Measurements from ENCODE around the gene NRXN2. TPM values are rescaled to one million over a fixed set of nuclear protein-coding genes. Genes with fewer than 3 reads are reported as not detected.
A peak's percentile ranks its signal among the peaks of the same experiment; 100 is the strongest.

NRXN2 gene
- total and polyA plus RNA-seq, 7 donors, result 0.44 to 5.2 (median 1.9) TPM

- H3K4me3 ChIP-seq, result no peak overlapping the region
- H3K27me3 ChIP-seq (ENCODE audit: insufficient read depth in 3 of 3, low read length in 2 of 3), result no peaks in the 10 kb centered on the region
- H3K36me3 ChIP-seq (ENCODE audit: insufficient read depth in 1 of 2, low read depth in 1 of 2), result peaks cover 0 to 97% of the 10 kb centered on the region in 2 donors
- 67 to 87% (median 73%) methylated on average over 7 of the region's 7 CpGs for WGBS, 3 donors
- no peak overlapping the region for H3K27ac ChIP-seq
- peaks cover 40% of the 10 kb centered on the region for H3K4me1 ChIP-seq
- ATAC-seq, result no peak
- intact Hi-C loops (cut with DNase I), result no loop called here
- peak in 1 of 2 donors; percentile 38 for DNase-seq
- TF ChIP-seq CTCF (IDR thresholded peaks at IDR 0.05), result no peak
- H3K9me3 ChIP-seq, result no peaks in the 10 kb centered on the region
These were observed 30.0 kb upstream of the NRXN2 start for GRCh38 chr11:64753019-64753379.

GRCh38 chr11:64752175-64752970 is 29.4 kb upstream of the NRXN2 start:
- TF ChIP-seq CTCF (IDR thresholded peaks at IDR 0.05), result no peak
- WGBS, 3 donors, result 34 to 48% (median 35%) methylated on average over 14 of the region's 14 CpGs
- Histone ChIP-seq H3K27me3 (ENCODE audit: insufficient read depth in 3 of 3, low read length in 2 of 3) (no peaks in the 10 kb centered on the region), H3K4me1 (peaks cover 37% of the 10 kb centered on the region), H3K4me3 (no peak overlapping the region), H3K27ac (no peak overlapping the region), H3K36me3 (ENCODE audit: insufficient read depth in 1 of 2, low read depth in 1 of 2) (peaks cover 0 to 97% of the 10 kb centered on the region in 2 donors), H3K9me3 (no peaks in the 10 kb centered on the region)
- DNase-seq (peak in 1 of 2 donors; percentile 39), ATAC-seq (peak in 1 of 4 donors; percentile 18)
- intact Hi-C loops (cut with DNase I), result no loop called here

- WGBS, 3 donors, result 81 to 92% (median 91%) methylated on average over 9 of the region's 9 CpGs
- Histone ChIP-seq H3K36me3 (ENCODE audit: insufficient read depth in 1 of 2, low read depth in 1 of 2) (peaks cover 0 to 97% of the 10 kb centered on the region in 2 donors), H3K27ac (no peak overlapping the region), H3K4me3 (no peak overlapping the region), H3K9me3 (no peaks in the 10 kb centered on the region), H3K27me3 (ENCODE audit: insufficient read depth in 3 of 3, low read length in 2 of 3) (no peaks in the 10 kb centered on the region), H3K4me1 (peaks cover 37% of the 10 kb centered on the region)
- ATAC-seq (no peak), DNase-seq (peak; percentile 4 to 29)
- no peak for TF ChIP-seq CTCF (IDR thresholded peaks at IDR 0.05)
- intact Hi-C loops (cut with DNase I), result no loop called here
These were observed 28.6 kb upstream of the NRXN2 start for GRCh38 chr11:64751580-64751979.

GRCh38 chr11:64751136-64751535 is 28.1 kb upstream of the NRXN2 start:
- Histone ChIP-seq H3K27ac (no peak overlapping the region), H3K27me3 (ENCODE audit: insufficient read depth in 3 of 3, low read length in 2 of 3) (no peaks in the 10 kb centered on the region), H3K4me3 (no peak overlapping the region), H3K9me3 (no peaks in the 10 kb centered on the region), H3K4me1 (peaks cover 36% of the 10 kb centered on the region), H3K36me3 (ENCODE audit: insufficient read depth in 1 of 2, low read depth in 1 of 2) (peaks cover 0 to 92% of the 10 kb centered on the region in 2 donors)
- no peak for TF ChIP-seq CTCF (IDR thresholded peaks at IDR 0.05)
- intact Hi-C loops (cut with DNase I), result no loop called here
- ATAC-seq (no peak), DNase-seq (peak; percentile 8 to 29)
- 71 to 88% (median 79%) methylated on average over 9 of the region's 9 CpGs for WGBS, 3 donors
